EH (cell line): ENCODE measurements around the gene STAT3.
"Not testable (repeated sequence)": the region's sequence is repeated elsewhere in the genome, so short reads cannot be mapped to it uniquely, and the experiment has no call there.

Experiments
- DNase-seq: peaks from one replicate; pipeline ENCODE4 v3.0.0-alpha.2; 2015; ENCODE audit warnings: low read depth

Gene STAT3

DNA sequence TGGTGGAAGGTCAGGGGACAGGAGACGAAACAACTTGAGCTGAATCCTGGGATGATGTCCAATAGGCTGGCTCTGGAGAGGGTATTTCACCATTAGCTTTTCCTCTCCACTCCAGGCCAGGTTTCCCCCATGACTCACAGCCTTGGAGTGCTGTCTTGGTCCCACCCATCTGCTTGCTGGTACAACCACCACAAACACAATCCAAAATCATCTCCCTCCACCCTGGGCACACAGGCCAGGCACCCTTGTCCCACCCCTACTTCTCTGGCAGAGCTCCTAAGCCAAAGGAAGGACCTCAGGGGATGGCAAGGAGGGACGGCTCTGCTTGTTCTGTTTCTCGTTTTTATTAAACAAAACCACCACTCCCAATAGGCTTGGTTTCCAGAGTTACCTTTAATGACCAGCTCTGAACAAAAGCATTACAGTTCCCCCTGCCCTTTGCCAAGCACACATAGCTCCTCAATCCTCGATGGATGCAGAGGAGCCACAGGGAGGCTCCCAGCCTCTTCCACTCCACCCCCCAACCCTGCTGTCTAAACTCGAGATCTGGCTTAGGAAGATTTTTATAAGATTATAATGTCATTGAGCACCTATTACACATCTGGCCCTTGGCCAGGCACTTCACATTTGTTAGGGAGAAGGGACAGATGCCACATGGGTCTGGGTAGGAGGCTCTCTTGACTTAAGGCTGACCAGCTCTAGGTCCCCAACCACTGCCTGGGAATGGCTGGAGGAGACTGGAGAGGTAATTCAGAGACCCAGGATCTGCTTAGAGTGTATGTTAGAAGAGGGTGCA is 21.5 kb upstream of the STAT3 start:
- DNase-seq = peak; percentile 93

DNA sequence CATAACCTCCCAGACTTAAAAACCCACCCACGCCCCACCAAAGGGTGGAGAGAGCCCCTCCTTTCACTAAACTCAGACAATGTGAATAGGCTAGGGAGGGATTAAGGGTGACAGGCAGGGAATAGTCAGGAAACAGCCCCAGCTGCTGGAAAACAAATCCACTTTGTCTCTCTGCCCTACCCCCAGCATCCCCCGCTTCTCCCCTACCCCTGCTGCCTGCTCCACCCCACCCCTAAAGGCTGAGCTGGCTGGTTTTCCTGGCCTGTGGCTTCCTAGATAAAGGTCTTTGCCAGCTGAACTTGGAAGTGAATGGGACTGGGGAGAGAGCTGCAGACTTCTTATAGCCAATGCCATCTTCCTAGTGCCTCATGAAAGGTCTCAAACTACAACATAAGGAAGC is 19.8 kb upstream of the STAT3 start:
- DNase-seq = no peak

DNA sequence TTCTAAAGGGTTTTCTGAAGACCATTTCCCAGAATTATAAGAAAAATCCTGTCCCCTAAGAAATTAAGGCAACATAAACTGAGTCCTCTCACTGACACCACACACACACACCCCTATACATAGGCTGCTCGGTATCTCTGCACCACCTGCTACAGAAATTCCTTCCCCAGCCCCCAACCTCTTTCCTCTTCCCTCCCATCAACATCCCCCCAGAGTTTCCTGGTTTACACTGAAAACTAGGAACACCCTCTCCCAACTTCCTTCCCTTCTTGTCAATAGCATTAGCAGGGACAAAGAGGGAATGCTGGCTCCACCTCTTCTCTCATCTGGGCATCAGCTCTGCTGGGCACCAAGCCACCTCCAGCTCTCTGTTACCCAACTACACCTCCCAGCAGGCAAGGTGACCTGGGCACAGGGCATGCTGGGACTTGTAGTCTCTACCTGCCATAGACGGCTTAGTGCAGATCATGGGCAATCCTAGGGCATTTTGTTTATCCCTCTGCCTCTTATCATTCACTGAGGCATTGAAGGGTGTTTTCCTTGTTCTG is 19.1 kb upstream of the STAT3 start:
- peak; percentile 62 for DNase-seq

DNA sequence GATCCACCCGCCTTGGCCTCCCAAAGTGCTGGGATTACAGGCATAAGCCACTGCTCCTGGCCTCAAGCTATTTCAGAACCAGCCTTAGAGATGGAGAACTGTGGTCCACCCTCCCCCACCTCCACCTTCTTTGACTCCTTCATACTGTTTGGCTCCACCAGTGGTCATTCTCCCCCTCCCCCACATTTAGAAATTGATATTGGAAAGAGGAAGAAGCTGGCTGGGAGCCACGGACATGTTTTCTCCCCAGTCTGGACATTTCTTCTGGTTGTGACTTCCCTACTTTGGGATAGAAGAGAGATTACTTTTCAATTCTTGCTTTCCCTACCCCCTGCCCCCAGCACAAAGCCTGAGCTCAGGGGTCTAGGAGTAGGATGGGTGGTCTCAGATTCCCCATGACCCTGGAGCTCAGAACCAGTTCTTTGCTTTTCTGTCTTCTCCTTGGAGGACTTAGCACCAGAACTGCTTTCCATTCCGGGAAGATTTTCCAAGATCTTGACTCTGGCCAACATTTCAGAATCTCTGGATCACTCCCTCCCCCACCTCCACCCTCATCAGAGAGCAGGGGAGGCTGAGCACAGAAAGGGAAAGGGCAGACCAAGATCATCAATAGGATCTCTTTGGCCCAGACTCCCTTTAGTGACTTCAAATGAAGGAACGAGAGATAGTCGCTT is 18.5 kb upstream of the STAT3 start:
- peak; percentile 35 for DNase-seq

DNA sequence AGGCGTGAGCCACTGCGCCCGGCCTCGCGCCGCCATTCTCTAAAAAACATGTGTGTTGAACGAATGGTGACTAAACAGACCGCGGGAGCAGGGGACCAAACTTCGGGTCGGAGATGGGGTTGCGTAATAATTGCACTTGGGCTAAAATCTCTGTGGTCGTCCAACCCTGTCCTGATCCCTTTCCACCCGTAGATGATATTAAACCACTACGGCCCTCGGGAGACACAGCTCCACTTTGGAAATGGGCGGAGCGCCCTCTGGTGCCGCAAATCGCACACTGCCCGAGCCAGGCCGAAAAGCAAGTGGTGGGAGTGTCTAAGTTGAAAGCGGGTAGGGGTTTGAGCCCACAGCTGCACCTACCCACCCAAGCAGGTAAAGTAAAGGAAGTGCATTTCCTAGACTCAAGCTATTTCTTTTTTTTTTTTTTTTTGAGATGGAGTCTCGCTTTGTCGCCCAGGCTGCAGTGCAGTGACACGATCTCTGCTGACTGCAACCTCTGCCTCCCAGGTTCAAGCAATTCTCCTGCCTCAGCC is 17.8 kb upstream of the STAT3 start:
- peak; percentile 60 for DNase-seq

DNA sequence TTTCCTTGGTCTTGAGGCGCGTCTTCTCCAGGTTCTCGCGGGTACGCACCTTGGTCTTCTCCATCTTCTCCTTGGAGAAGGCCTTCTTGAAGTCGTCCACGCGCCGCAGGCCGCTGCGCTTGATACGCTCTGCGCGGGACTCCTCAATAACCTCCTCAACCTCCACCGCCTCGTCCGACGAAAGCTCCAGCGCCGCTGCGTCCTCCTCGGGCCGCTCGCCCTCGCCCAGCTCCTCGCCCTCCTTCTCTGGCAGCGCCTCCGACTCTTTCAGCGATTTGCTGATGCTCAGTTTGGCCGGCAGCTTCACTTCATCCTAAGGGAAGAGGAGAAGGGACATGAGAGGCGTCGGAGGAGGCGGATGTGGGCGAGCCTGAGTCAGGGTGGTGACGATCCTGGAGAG is 16.8 kb upstream of the STAT3 start:
- DNase-seq = no peak

DNA sequence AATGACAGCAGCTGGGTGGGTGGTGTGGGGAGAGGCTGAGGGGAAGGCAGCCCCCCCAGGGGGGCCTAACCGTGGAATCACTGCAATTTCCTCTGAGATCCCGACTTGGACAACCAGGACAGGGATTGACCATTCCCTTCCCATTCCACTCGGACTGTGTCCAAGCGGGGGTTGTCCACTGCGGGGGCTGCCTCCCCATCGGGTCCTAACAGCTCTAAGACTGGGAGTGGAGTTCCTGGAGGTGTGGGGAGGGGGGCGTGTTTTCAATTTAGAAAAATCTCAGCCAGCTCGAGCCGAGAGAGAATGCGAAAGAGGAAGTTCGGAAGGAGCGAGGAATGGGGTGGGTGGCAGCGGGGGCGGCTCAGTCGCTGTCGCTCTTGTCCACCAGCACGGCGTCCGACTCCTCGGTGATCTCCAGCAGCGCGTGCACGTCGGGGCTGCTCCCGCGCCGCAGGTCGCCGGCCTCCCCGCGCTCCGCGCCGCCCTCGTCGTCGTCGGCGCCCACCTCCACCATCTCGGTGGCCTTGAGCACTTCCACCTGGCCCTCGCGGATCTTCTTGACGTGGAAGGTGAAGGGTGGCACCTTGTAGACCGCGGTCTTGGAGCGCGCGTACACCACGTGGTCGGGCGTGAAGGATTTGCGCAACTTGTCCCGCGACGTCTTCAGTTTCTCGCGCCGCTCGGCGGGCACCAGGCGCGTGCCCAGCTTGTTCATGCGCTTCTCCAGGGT is 16.2 kb upstream of the STAT3 start:
- DNase-seq = no peak

DNA sequence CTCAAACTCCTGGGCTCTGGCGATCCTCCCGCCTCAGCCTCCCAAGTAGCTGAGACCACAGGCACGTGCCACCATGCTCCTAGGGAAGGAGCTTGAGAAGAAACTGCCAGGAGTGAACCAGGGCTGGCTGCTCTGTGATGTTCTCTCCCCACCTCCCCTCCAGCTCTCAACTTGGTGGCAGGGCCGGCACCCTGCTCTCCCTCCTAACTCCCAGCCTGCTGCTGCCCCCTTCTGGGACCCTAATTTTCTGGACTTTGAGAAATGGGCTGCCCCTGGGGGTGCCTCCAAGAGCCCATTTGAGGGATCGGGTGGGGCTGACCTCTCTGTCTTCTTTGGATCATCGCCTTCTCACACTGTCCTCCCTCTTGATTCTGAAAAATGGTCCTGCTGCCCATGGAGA is 14.9 kb upstream of the STAT3 start:
- no peak for DNase-seq

DNA sequence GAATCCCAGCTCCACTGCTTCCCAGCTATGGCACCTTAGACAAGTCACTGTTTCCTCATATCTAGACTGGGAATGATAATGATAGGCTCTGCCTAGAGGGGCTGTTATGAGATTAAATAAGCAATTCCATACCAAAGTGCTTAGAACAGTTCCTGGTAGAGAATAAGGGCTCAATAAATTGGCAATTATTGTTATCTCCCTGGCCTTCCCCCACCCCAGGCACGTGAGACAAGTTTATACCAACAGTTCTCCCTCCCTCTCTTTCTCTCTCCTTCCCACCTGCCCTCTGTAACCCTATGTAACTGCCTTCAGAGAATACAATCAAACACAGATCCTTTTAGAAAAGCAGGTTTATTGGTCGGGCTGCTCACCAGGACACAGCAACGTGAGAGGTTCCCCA is 13.9 kb upstream of the STAT3 start:
- peak; percentile 35 for DNase-seq

DNA sequence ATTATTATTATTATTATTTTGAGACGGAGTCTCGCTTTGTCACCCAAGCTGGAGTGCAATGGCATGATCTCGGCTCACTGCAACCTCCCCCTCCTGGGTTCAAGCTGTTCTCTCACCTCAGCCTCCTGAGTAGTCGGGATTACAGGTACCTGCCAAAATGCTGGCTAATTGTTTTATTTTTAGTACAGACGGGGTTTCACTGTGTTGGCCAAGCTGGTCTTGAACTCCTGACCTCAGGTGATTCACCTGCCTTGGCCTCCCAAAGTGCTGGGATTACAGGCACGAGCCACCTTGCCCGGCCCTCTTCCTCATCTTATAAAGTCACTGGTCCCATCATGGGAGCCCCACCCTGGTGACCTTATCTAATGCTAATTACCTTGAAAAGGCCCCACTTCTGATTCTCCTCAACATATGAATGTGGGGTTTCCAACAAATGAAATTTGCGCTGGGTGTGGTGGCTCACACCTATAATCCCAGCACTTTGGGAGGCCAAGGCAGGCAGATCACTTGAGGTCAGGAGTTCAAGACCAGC is 12.7 kb upstream of the STAT3 start:
- DNase-seq = not testable (repeated sequence)

DNA sequence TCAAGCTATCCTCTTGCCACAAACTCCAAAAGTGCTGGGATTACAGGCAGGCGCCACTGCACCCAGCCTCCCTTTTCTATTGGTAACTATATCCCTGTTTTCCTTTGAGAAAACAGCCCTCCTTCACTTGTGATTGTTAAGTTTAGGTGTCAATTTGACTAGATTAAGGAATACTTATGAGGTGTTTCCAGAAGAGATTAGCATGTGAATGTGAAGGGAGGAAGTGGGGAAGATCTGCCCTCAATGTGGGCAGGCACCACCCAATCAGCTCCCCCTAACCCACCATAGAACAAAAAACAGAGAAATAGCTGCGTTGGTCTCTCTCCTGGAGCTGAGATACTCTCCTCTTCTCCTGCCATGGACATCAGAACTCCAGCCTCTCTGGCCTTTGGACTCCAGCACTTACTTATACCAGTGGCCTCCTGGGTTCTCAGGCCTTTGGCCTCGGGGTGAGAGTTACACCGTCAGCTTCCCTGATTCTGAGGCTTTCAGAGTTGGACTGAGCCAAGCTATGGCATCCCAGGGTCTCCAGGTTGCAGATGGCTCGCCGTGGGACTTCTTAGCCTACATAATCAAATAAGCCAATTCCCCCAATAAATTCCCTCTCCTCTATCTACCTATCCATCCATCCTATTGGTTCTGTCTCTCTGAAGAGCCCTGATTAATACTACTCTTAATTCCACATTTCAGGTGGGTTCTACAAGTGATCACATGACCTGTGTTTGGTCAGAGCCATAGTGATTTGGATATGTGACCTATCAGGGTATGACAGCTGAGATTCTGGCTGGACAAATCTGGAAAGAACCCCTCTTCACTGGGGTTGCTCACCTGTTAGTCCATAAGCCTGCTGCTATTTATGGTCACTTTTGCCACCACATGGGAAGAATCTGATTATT is 12.0 kb upstream of the STAT3 start:
- DNase-seq = peak; percentile 36

DNA sequence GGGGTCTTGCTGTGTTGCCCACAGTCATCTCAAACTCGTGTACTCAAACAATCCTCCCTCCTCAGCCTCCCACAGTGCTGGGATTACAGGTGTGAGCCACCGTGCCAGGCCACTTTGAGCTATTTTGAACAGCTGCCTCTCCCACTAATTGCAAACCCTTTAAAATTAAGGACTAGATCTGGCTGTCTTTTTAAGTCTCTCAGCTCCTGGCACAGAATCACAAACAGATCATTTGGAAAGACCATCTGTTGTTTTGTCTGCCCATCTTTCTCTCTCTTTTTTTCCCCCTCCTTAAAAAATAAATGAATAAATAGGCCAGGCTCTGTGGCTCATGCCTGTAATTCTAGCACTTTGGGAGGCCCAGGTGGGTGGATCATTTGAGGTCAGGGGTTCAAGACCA is 10.9 kb upstream of the STAT3 start:
- DNase-seq = no peak

DNA sequence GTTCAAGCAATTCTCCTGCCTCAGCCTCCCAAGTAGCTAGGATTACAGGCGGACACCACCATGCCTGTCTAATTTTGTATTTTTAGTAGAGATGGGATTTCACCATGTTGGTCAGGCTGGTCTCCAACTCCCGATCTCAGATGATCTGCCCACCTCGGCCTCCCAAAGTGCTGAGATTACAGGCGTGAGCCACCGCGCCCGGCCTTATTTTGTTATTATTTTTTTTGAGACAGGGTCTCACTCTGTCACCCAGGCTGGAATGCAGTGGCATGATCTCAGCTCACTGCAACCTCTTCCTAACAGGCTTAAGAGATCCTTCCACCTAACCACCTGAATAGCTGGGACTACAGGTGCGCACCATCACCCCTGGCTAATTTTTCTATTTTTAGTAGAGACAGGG is 7.4 kb upstream of the STAT3 start:
- DNase-seq = not testable (repeated sequence)

DNA sequence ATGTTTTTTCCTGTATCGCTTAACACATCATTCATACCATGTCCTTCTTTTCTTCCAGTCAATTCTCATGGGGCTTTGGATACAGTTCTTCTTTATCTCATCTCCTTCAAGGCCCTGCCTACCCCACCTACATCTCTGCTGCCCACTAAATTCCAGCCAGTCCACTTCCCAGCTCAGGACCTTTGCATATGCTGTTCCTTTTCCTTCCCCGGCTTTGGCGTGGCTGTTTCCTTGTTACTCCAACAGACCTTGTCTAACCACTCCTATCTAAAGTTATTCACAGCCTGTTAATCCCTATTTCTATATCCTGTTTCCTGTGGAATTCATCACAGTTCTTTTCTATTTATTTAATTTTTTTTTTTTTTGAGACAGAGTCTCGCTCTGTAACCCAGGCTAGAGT is 6.6 kb upstream of the STAT3 start:
- no peak for DNase-seq

DNA sequence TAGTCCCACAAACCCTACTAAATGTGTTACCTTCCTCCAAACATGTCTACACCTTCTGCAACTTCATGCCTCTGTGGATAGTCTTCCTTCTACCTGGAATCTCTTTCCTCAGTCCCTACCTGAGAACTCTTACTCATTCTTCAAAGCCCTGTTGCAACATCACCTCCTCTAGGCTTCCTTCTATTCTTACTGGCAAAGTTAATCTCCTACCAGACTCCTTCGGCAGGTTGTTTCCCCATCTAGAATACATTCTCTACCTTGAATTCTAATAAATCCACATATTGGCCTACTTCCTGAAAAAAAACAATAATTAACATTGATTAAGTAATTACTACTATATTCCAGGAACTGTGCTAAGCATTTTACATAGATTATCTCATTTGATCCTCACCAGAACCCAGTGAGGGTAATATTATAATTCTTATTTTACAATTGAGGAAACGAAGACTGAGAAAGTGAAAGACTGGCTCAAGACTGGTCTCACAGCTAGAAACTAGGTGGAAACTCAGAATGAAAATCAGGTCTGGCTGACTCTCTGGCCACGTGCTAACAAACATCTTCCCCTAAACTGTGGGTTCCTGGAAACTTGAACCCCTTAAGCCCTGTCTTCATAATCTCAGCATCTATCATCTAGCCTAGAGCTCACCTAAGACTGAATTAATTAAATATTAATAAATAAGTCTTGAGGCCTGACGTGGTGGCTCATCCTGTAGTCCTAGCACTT is 4.6 kb upstream of the STAT3 start:
- no peak for DNase-seq

DNA sequence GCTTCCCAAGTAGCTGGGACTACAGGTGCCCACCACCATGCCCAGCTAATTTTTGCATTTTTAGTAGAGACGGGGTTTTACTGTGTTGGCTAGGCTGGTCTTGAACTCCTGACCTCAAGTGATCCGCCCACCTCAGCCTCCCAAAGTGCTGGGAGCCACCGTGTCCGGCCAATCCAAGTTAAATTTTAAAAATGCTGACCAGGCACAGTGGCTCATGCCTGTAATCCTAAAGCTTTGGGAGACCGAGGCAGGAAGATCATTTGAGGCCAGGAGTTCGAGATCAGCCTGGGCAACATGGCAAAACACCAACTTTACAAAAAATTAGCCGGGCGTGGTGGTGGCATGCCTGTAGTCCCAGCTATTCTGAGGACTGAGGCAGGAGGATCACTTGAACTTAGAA is 3.2 kb upstream of the STAT3 start:
- DNase-seq = not testable (repeated sequence)

DNA sequence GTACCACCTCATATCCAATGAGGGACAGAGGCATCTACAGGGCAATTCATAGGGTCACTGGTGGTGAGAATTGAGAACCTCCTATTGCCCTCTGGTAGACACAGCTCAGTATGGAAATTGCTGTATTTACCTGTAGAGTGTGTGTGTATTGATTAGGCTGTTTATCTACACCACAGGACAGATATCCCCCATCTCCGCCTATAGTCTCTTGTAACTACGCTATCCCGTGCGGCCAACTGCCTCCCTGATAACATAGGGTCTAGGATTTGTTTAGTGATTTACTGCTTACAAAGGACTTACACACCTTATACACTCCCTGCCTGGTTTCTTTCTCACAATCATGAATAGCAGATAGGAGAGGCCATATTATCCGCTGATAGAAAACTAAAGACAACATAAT is 1.7 kb upstream of the STAT3 start:
- DNase-seq = no peak

DNA sequence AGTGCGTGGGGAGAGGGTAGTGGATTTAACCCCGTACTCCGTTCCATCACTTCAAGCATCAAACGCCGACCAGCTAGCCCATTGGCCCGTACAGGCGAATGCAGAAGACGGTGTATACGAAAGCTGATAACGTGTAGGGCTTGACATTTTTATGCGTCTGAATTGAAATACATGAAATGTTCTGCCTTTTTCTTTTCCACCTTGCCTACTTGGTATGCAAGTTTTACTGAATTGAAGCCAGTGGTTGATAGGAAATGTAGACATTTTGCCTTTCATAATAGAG is 834 bp upstream of the STAT3 start:
- no peak for DNase-seq

DNA sequence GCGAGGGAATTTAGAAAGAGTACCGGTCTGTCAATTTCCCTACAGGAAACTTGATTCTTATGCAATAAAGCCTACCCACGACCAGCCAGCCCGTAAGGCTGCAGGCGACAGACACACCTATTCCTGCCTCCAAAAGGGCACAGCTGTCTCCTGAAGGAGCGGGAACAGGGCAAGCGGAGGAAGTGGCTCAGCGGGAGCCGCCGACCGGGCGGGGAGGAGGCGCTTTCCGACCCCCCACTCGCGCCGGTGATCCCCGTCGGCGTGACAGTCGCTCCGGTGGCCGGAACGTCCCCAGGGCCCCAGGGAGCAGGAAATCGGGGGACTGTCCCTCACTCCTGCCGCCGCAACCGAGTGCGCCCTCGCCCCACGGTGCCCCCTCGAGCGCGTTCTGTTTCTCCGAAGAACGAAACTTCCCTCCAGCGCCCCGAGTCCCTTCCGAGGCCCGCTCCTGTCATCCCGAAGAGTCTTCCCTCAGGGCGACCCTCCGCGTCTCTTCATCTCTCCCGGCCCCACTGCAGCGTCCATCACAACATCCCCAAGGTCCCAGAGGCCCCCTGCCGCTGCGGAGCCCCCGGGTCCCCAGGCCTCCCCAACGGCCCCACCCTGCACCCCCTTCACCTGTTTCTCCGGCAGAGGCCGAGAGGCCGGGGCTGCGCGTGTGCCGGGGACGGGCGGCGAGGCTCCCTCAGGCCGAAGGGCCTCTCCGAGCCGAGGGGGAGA is 421 bp downstream of the STAT3 start:
- peak; percentile 46 for DNase-seq
